Measurements from ENCODE around the gene SYT8. TPM values are rescaled to one million over a fixed set of nuclear protein-coding genes. Genes with fewer than 3 reads are reported as not detected.

The SYT8 gene
- total RNA-seq, 2 experiments from 2014 or later: not detected

GRCh38 chr11:1880746-1881441 is 46.1 kb downstream of the SYT8 start:
- ChIA-PET CTCF (no interaction called here), POLR2A (interaction anchor here (0.6 to 4.7 kb wide), 6 partner anchors 10 to 412 kb away, joined by 3 to 23 read pairs (median 6); partner anchors contain the start of genes LSP1 and PRR33)
- Mint-ChIP-seq H3K27ac (peak overlapping the region; percentile 64), H3K9me3 (no peaks in the 10 kb centered on the region), H3K4me3 (no peak overlapping the region), H3K27me3 (no peaks in the 10 kb centered on the region), H3K36me3 (ENCODE audit: low read depth) (peaks cover 18% of the 10 kb centered on the region), H3K4me1 (ENCODE audit: low read depth) (peaks cover 14% of the 10 kb centered on the region)
- TF ChIP-seq CTCF (IDR thresholded peaks at IDR 0.05): no peak
- DNase-seq: peak in 1 of 14 experiments; percentile 39
- Histone ChIP-seq H3K4me1 (ENCODE audit: insufficient read depth, low read length) (peaks cover 54% of the 10 kb centered on the region), H3K36me3 (ENCODE audit: insufficient read depth, low read length) (peaks cover 50% of the 10 kb centered on the region), H3K4me3 (ENCODE audit: low read length) (no peak overlapping the region), H3K27me3 (ENCODE audit: control insufficient read depth in 1 of 2, insufficient read depth in 2 of 2, low read length in 2 of 2) (no peaks in the 10 kb centered on the region), H3K27ac (ENCODE audit: low read depth in 1 of 2, low read length in 2 of 2) (peak overlapping the region in 1 of 2 donors; percentile 10), H3K9me3 (ENCODE audit: control insufficient read depth in 1 of 2, insufficient read depth in 1 of 2, low read length in 2 of 2) (no peaks in the 10 kb centered on the region)
- intact Hi-C loops (cut with DNase I, micrococcal nuclease): loop anchor here (5.0 kb wide), 2 partner anchors 36 to 271 kb away; partner anchors contain the start of gene TNNT3 (in 1 of the 2)
- no peak for ATAC-seq (ENCODE audit: poor library complexity)

- Histone ChIP-seq H3K27ac (ENCODE audit: low read depth in 1 of 2, low read length in 2 of 2) (peak overlapping the region in 1 of 2 donors; percentile 29), H3K36me3 (ENCODE audit: insufficient read depth, low read length) (peaks cover 52% of the 10 kb centered on the region), H3K4me3 (ENCODE audit: low read length) (no peak overlapping the region), H3K4me1 (ENCODE audit: insufficient read depth, low read length) (peaks cover 47% of the 10 kb centered on the region), H3K9me3 (ENCODE audit: control insufficient read depth in 1 of 2, insufficient read depth in 1 of 2, low read length in 2 of 2) (no peaks in the 10 kb centered on the region), H3K27me3 (ENCODE audit: control insufficient read depth in 1 of 2, insufficient read depth in 2 of 2, low read length in 2 of 2) (no peaks in the 10 kb centered on the region)
- Mint-ChIP-seq H3K4me3 (no peak overlapping the region), H3K9me3 (no peaks in the 10 kb centered on the region), H3K36me3 (ENCODE audit: low read depth) (peaks cover 18% of the 10 kb centered on the region), H3K4me1 (ENCODE audit: low read depth) (peaks cover 14% of the 10 kb centered on the region), H3K27ac (peak overlapping the region; percentile 57), H3K27me3 (no peaks in the 10 kb centered on the region)
- intact Hi-C loops (cut with DNase I, micrococcal nuclease): loop anchor here (1.0 to 5.0 kb wide), 4 partner anchors 36 to 271 kb away; partner anchors contain the start of gene TNNT3 (in 1 of the 2)
- ChIA-PET POLR2A (interaction anchor here (0.6 to 4.7 kb wide), 11 partner anchors 9 to 413 kb away, joined by 3 to 23 read pairs (median 4); partner anchors contain the start of genes LSP1, PRR33 and TNNT3), CTCF (interaction anchor here (0.6 to 1.7 kb wide), 19 partner anchors 12 to 270 kb away, joined by 3 to 37 read pairs (median 4); partner anchors contain the start of genes LSP1 and TNNI2)
- DNase-seq (peak in 4 of 14 experiments; percentile 33 to 43 (median 38)), ATAC-seq (ENCODE audit: poor library complexity) (peak; percentile 13)
- no peak for TF ChIP-seq CTCF (IDR thresholded peaks at IDR 0.05)
These were observed 46.9 kb downstream of the SYT8 start for GRCh38 chr11:1881442-1882264.

Measured in CD4-positive, alpha-beta T cell (primary cell).